M059J (cell line): ENCODE data around the gene PNPLA3. TPM values are rescaled to one million over a fixed set of nuclear protein-coding genes. Genes with fewer than 3 reads are reported as not detected.
A peak's percentile ranks its signal among the peaks of the same experiment; 100 is the strongest.

Experiments used
- DNase-seq: peaks from one replicate; pipeline ENCODE4 v3.0.0-alpha.2; 2012; ENCODE audit warnings: low read depth
- total RNA-seq: library from RNA; depleted of rRNA; stranded (reverse); fragments of >200 nt; shearing (Covaris generic); gene quantifications from 2 replicates; pipeline ENCODE4 v1.2.3, GENCODE V29; 2014; rRNA removed

The PNPLA3 gene
- total RNA-seq, 1 experiment from 2014 or later = 9.4 TPM

DNA sequence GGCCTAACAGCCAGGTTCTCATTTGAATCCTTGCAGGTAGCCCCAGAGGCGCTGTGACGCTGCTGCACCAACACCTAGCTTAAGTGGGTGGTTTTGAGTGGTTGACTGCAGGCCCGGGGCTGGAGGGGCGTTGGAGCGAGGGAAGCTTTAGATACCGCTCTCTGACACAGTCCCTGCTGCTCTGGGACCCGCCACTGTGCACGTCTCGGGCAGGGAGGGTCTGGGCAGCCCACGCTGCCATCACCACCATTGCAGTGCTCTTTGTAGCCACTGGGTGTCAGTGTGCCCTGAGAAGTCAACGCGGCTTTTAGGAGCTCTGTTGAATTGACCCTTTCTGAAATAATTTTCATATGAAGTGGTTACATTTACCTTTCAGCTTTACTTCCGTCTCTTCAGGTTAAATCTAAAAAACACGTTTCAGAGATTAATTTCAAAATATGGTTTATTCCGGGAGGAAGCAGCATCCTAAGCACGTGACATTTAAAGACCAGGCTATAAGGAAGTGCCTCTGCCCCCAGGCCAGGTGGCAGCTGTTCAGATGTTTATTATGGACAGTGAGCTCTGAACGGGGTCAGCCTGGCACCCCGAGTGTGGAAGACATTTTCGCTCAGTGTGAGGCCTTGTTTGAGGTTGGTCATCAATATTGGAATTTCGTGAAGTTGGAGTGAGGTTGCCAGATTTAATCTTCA is 69.6 kb downstream of the PNPLA3 start:
- DNase-seq = peak; percentile 15

DNA sequence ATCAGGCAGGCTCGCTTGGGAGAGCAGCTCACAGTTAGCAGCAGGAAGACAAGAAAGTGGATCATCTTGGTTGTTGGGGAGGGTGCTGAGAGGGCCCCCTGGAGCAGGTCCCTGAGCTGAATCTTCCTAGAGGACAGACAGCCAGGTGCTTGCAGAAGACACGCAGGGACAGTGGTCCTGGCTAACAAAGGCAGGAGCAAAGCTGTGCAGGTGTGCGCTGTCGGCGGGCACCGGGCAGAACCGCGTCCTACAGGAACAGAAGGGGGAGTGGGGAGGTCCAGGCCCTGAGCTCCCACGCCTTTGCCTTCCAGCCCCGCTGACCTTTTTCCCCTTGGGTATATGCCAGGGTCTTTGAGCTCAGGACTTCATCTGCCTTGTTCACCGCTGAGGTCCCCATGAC is 70.4 kb downstream of the PNPLA3 start:
- DNase-seq = no peak

DNA sequence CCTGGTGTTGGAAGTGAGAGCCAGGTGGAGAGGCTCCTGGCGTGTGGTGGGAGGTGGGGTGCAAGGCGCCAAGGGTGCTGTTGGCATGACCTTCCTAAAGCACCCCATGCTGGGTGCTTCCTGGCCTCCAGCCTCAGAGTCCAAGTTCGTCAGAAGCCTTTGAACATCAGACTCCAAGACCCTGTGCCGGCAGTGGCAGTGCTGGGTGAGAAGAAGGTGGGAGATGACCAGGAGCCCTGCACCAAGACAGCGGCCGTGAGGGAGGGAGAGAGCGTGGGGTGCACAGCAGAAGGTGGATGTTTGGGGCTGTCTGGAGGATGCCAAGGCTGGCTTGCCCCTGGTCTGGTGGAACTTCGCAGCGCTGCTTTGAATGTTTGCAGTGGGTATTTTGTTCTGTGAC is 70.8 kb downstream of the PNPLA3 start:
- DNase-seq = no peak

DNA sequence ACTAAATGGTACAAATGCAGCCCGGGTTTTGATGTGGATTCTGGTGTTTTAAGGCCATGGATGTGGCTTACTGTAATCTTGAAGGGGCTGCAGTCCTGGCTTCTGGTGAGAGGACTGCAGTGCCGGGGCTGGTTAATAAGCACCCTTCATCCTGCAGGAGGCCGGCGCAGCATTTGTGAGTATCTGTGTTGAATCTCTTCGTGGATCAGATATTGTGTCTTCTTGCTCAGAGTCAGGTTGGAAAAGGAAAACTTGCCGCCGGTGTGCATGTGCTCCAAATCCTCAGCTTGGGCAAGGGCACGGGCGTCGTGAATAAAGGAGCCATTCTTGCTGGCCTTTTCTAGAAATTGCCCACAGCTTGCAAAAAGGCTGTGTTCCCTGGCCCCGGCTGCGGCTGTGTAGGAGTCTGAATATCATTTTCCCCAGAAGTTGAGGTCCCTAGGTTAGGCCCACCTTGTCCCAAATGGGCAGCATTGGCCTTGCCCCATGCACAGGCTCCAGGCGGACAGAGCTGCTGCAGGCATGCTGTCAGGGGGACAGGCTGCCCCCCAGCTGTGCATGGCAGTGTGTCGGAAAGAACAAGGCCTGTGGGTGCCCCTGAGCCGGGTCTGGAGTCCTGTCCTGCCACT is 71.6 kb downstream of the PNPLA3 start:
- DNase-seq = no peak

DNA sequence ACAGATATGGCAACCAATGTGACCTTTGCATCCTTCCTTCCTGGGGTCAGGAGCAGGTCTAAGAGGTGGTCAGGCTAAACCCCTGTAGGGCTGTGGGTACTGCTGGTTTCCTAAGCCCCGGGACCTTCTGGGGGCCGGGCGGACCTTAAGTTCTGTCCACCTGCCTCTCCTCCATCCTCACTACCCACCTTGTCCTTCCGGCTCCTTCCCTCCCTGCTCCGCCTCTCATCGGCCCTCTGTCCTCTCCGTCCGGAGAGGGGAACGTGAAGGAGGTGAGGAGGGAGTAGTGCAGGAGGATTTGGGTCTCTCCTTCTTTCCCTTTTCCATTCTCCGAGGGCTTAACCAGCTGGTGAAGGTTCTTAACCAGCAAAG is 72.2 kb downstream of the PNPLA3 start:
- no peak for DNase-seq

DNA sequence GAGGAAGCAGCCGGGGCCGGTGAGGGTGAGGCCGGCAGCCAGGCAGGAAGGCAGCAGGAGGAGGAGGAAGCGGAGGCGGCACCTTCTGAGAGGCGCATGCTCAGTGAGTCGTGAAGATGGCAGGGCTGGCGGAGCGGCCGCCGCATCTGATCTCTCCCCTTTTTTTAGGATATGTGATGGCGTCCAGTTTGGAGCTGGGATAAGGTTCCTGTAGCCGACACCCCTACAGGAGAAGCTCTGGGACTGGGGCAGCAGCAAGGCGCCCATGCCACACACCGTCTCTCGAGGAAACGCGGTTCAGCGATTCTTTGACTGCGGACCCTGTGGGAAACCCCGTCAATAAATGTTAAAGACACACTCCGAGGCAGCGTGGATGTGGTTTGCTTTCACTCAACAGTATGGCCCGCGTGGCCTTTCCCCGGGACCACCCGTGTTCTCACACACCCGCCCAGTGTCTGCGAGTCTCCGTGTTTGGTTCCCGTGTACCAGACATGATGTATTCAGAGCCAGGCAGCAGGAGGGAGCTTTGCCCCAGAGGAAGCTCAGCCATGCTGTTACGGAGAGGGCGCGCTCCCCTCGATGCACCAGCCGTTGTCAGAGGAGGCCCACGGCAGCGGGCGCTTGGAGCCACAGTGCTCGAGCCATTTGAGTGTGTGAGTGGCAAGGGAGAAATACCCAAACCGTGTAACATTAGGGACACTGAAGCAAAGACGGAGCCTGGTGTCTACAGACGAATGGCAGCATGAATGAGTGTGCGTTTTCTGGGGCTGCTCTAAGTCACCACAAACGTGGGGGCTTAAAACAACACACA is 72.8 kb downstream of the PNPLA3 start:
- DNase-seq = no peak

DNA sequence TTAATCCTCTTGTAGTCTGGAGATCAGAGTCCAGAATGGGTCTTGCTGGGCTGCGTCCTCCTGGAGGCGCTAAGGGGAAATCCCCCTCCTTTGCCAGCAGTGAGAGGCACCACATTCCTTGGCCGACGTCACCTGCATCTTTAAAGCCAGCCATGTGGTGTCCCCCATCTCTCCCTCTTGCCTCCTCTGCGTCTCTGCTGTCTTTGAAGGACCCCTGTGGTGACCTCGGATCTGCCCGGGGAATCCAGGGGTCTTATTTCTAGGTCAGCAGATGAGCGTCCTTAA is 73.3 kb downstream of the PNPLA3 start:
- no peak for DNase-seq

Other genes with a start within 250 kb of the PNPLA3 start
- gene EFCAB6, start 111.5 kb upstream of the PNPLA3 start, total RNA-seq = 0.54 TPM in 1 of 2 replicates, not detected in the other
- gene SULT4A1, start 61.3 kb upstream of the PNPLA3 start, total RNA-seq = not detected in 2 replicates
- 0.05 TPM in 1 of 2 replicates, not detected in the other for gene PNPLA5, start 31.8 kb upstream of the PNPLA3 start, total RNA-seq
- 30.0 and 40.8 TPM in 2 replicates for gene SAMM50, start 31.6 kb downstream of the PNPLA3 start, total RNA-seq
- gene PARVB, start 100.5 kb downstream of the PNPLA3 start, total RNA-seq = 0.15 TPM in 1 of 2 replicates, not detected in the other